ENCODE data around the gene NRG2. TPM values are rescaled to one million over a fixed set of nuclear protein-coding genes. Genes with fewer than 3 reads are reported as not detected.

NRG2 gene
- total RNA-seq, 4 donors from 2014 or later: 2.5 to 21.2 (median 4.5) TPM; not detected in 1

DNA sequence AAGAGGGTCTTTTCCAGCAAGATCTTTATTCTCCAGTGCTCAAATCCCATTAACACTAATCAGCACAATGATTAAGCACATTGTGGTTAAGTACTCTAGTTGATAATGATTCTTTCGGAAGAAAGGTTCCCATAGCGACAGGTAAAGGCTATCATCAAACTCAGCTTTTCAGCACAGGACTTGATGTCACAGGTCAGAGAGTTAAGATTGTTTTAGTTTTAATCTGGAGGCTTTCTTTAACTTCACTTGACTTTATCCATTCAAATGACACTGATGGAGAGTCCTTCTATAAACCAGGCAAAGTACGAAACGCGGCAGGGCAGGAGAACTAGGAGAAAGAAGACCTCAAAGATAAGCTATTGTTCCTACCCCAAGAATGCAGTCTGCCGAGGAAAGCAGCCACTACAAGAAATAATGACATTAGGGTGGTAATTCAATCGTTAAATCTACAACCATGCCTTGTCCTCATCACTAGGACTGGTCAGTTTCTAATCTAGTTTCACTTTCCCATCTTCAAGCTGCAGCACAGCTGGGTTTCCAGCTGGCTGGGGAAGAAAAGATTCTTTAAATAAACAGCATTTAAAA lies 4.6 kb downstream of the NRG2 start:
- DNase-seq: no peak
- H3K27ac ChIP-seq: peak overlapping the region; percentile 5 to 31
- H3K27me3 ChIP-seq: no peaks in the 10 kb centered on the region
- H3K4me1 ChIP-seq: peaks cover 0 to 2% of the 10 kb centered on the region in 2 donors
- intact Hi-C loops (cut with DNase I; ENCODE audit: low total_unique reads): no loop called here
- peak overlapping the region; percentile 8 to 42 for H3K4me3 ChIP-seq
- no peaks in the 10 kb centered on the region for H3K36me3 ChIP-seq
- no peaks in the 10 kb centered on the region for H3K9me3 ChIP-seq
- TF ChIP-seq POLR2A (IDR thresholded peaks at IDR 0.05): no peak
- TF ChIP-seq CTCF (IDR thresholded peaks at IDR 0.05): no peak

DNA sequence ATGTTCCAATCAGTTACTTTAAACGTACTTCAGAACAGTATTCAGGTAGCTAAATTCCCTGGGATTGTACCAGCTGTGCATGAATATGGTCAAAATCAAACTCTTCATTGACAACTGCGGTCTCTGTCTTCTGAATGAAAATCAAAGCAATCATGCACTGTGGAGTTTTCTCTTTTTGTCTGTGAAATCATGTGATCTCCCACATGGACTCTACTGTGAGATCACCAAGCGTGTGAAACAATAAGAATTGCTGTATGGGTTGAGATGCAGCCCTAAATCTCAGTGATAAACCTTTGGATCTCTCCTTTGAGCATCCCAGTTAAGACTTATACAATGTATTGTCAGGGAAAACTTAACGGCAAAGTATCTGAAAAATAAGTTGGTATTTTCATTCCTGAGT lies 6.1 kb downstream of the NRG2 start:
- Histone ChIP-seq H3K4me1 (no peaks in the 10 kb centered on the region), H3K4me3 (no peak overlapping the region), H3K9me3 (no peaks in the 10 kb centered on the region), H3K36me3 (no peaks in the 10 kb centered on the region), H3K27ac (no peak overlapping the region), H3K27me3 (no peaks in the 10 kb centered on the region)
- DNase-seq: no peak
- no peak for TF ChIP-seq CTCF (IDR thresholded peaks at IDR 0.05)
- no peak for TF ChIP-seq POLR2A (IDR thresholded peaks at IDR 0.05)
- intact Hi-C loops (cut with DNase I; ENCODE audit: low total_unique reads): no loop called here

GRCh38 chr5:140035881-140036280 lies 7.2 kb downstream of the NRG2 start:
- Histone ChIP-seq H3K4me1 (no peaks in the 10 kb centered on the region), H3K4me3 (no peak overlapping the region)
- intact Hi-C loops (cut with DNase I; ENCODE audit: low total_unique reads): no loop called here

GRCh38 chr5:140033037-140033760 lies 9.9 kb downstream of the NRG2 start:
- H3K36me3 ChIP-seq: no peaks in the 10 kb centered on the region
- no peak overlapping the region for H3K27ac ChIP-seq
- H3K4me1 ChIP-seq: no peaks in the 10 kb centered on the region
- no peak overlapping the region for H3K4me3 ChIP-seq
- DNase-seq: no peak
- no peak for TF ChIP-seq CTCF (IDR thresholded peaks at IDR 0.05)
- TF ChIP-seq POLR2A (IDR thresholded peaks at IDR 0.05): no peak
- no peaks in the 10 kb centered on the region for H3K27me3 ChIP-seq
- no peaks in the 10 kb centered on the region for H3K9me3 ChIP-seq
- intact Hi-C loops (cut with DNase I; ENCODE audit: low total_unique reads): no loop called here

More at GRCh38 chr5:140035881-140036280, 7.2 kb downstream of the NRG2 start:
- TF ChIP-seq POLR2A (IDR thresholded peaks at IDR 0.05) (no peak), CTCF (IDR thresholded peaks at IDR 0.05) (no peak)
- Histone ChIP-seq H3K27ac (no peak overlapping the region), H3K27me3 (no peaks in the 10 kb centered on the region), H3K36me3 (no peaks in the 10 kb centered on the region), H3K9me3 (no peaks in the 10 kb centered on the region)
- DNase-seq: no peak

DNA sequence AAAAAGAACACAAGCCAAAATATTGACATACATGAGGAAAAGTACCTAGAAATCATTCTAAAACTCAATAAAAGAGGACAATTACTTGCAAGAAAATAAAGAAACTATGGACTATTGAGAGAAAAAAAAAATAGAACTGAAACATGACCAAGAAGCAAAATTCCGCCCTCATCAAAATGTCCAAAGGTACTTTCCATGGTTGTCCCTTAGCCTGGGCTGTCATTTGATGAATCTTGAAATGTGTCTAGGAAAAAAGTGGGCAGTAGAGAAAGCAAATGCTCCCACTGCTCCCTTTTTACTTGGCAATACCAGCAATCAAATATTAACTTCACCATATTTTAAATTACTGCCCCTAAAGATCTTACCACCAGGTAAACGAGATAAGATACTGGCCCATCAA lies 10.8 kb downstream of the NRG2 start:
- no peaks in the 10 kb centered on the region for H3K9me3 ChIP-seq
- intact Hi-C loops (cut with DNase I; ENCODE audit: low total_unique reads): no loop called here
- no peak overlapping the region for H3K27ac ChIP-seq
- H3K27me3 ChIP-seq: no peaks in the 10 kb centered on the region
- no peak for TF ChIP-seq POLR2A (IDR thresholded peaks at IDR 0.05)
- no peak for TF ChIP-seq CTCF (IDR thresholded peaks at IDR 0.05)
- no peaks in the 10 kb centered on the region for H3K36me3 ChIP-seq
- no peak for DNase-seq
- H3K4me3 ChIP-seq: no peak overlapping the region
- no peaks in the 10 kb centered on the region for H3K4me1 ChIP-seq

All from uterus (tissue), 4 donors.